OCI-LY1 (cell line): ENCODE data around the gene ADAMTS12.

Experiments used
- CTCF ChIP-seq: fragments of 200-600 bp; sonication (generic), shearing (Covaris generic); IDR thresholded peaks from 2 replicates; pipeline ENCODE4 v1.5.1; 2017; ENCODE audit warnings: mild to moderate bottlenecking, antibody characterized with exemption, low read length, moderate library complexity, mixed read lengths
- EZH2 ChIP-seq: fragments of 200-600 bp; sonication (generic), shearing (Covaris generic); IDR thresholded peaks from 2 replicates; pipeline ENCODE4 v1.8.0; 2017; ENCODE audit warnings: borderline replicate concordance, mixed run types, mild to moderate bottlenecking, antibody characterized with exemption, low read length, moderate library complexity, mixed read lengths

- TF ChIP-seq CTCF (no peak), EZH2 (no peak)
Observed at GRCh38 chr5:33938881-33939280, 47.1 kb upstream of the ADAMTS12 start.
